CD1c-positive myeloid dendritic cell (primary cell): Measurements from ENCODE around the gene MGAT3.
"Not testable (repeated sequence)": the region's sequence is repeated elsewhere in the genome, so short reads cannot be mapped to it uniquely, and the experiment has no call there.

Experiments used
- DNase-seq: peaks from one replicate; pipeline ENCODE4 v3.0.0-alpha.2; 2016; ENCODE audit errors: extremely low spot score

MGAT3 gene

GRCh38 chr22:39490966-39491680, 34.3 kb downstream of the MGAT3 start:
- DNase-seq = no peak

- DNase-seq = no peak
These were observed 34.9 kb downstream of the MGAT3 start for GRCh38 chr22:39491696-39492095.

- DNase-seq = no peak
These were observed 35.4 kb downstream of the MGAT3 start for GRCh38 chr22:39492186-39492585.

GRCh38 chr22:39493759-39494158, 36.9 kb downstream of the MGAT3 start:
- DNase-seq = no peak

- DNase-seq = peak; percentile 78
These were observed 37.8 kb downstream of the MGAT3 start for GRCh38 chr22:39494471-39495120.

- peak; percentile 81 for DNase-seq
These were observed 39.5 kb downstream of the MGAT3 start for GRCh38 chr22:39496131-39496838.

GRCh38 chr22:39497429-39497828, 40.6 kb downstream of the MGAT3 start:
- no peak for DNase-seq

- DNase-seq = no peak
These were observed 41.6 kb downstream of the MGAT3 start for GRCh38 chr22:39498368-39498767.

GRCh38 chr22:39498802-39499201, 42.0 kb downstream of the MGAT3 start:
- DNase-seq = no peak

- DNase-seq = no peak
These were observed 43.3 kb downstream of the MGAT3 start for GRCh38 chr22:39500101-39500500.

GRCh38 chr22:39501644-39502108, 44.9 kb downstream of the MGAT3 start:
- DNase-seq = no peak

GRCh38 chr22:39502109-39502788, 45.4 kb downstream of the MGAT3 start, which contains the start of gene MIEF1:
TSS of gene MIEF1 (plus strand) at chr22:39502290. CDS start at chr22:39511295, 9,005 bp downstream.
- DNase-seq = peak; percentile 97

- peak; percentile 17 for DNase-seq
These were observed 46.1 kb downstream of the MGAT3 start for GRCh38 chr22:39502789-39503409.

GRCh38 chr22:39503630-39504029, 46.8 kb downstream of the MGAT3 start:
- peak; percentile 26 for DNase-seq

- DNase-seq = no peak
These were observed 47.3 kb downstream of the MGAT3 start for GRCh38 chr22:39504071-39504470.

- DNase-seq = not testable (repeated sequence)
These were observed 50.2 kb downstream of the MGAT3 start for GRCh38 chr22:39507021-39507420.

- no peak for DNase-seq
These were observed 51.6 kb downstream of the MGAT3 start for GRCh38 chr22:39508393-39508792.

- DNase-seq = no peak
These were observed 53.8 kb downstream of the MGAT3 start for GRCh38 chr22:39510529-39511149.

GRCh38 chr22:39511226-39511625, 54.4 kb downstream of the MGAT3 start:
- no peak for DNase-seq

GRCh38 chr22:39512026-39512425, 55.2 kb downstream of the MGAT3 start:
- DNase-seq = no peak

GRCh38 chr22:39513791-39514190, 57.0 kb downstream of the MGAT3 start:
- DNase-seq = no peak
